GM18951 (cell line): Measurements from ENCODE around the gene CNOT3.

Experiments used
- POLR2A ChIP-seq: IDR thresholded peaks from 4 replicates; pipeline ENCODE4 v1.6.1; 2011; ENCODE audit warnings: mild to moderate bottlenecking; ENCODE audit not compliant: insufficient read length, insufficient read depth; ENCODE audit errors: extremely low read depth
- in situ Hi-C: fragments of 300-500 bp; cut with MboI; formaldehyde crosslinking; loops from one replicate; pipeline ENCODE4 v1.12.0; 2022; ENCODE audit warnings: low sequenced_read_pairs, mixed read lengths, inconsistent platforms; ENCODE audit not compliant: unreplicated experiment

CNOT3 gene

DNA sequence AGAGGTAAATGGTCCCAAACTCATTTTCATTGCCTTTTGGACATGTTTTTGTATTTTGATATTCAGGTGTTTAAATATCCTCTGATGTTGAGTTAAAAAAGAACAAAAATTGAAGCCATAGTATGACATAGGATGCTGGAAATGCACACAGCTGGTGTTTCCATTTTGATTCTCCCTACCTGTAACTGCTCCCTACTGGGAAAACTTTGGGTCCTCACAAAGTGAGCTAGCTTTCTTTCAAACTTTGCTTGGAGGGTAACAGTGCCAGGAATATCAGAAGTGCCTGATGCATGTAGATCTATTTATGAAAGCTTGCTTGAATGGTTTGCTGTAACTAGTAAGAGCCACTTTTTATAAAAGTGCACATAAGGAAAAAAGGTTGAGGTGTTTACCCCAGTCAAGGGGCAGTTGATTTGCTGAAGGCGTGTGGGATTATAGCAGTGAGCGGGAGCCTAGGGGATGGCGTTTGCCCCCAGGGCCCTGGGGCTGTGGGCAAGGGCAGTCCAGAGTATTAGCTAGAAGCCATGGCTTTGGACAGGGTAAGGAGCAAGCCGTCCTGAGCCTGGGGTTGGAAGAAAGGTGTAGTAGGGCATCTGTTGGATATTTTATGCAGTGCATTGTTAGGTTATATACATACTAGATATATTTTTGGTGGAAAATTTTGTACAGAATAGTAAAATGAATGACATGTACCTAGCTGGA is 67.4 kb downstream of the CNOT3 start:
- in situ Hi-C loops, result no loop called here
- no peak for TF ChIP-seq POLR2A
